ENCODE data around the gene MCUB.

GRCh38 chr4:109592367-109592766 is 32.3 kb downstream of the MCUB start:
- TF ChIP-seq CTCF (IDR thresholded peaks at IDR 0.05; ENCODE audit: poor library complexity) (no peak), EZH2 (IDR thresholded peaks at IDR 0.05; ENCODE audit: borderline replicate concordance) (no peak), EZH2phosphoT487 (IDR thresholded peaks at IDR 0.05; ENCODE audit: low read depth, severe bottlenecking, unreplicated experiment) (no peak)
